Mucosa of gallbladder (tissue), 1 donor: ENCODE measurements around the gene ADAM19. TPM values are rescaled to one million over a fixed set of nuclear protein-coding genes. Genes with fewer than 3 reads are reported as not detected.
"Not testable (repeated sequence)": the region's sequence is repeated elsewhere in the genome, so short reads cannot be mapped to it uniquely, and the experiment has no call there.

Source experiments
- DNase-seq: peaks from one replicate; pipeline ENCODE4 v3.0.0-alpha.2; 2020; ENCODE audit warnings: low spot score
- total RNA-seq: library from RNA; stranded (reverse); gene quantifications from one replicate; pipeline ENCODE4 v1.2.1, GENCODE V29; 2021
- donor health status: DM: no; HTN: no; CAD: no.

ADAM19 gene
- total RNA-seq, 1 donor from 2014 or later = 22.1 TPM

GRCh38 chr5:157486861-157487260, 88.7 kb downstream of the ADAM19 start:
- no peak for DNase-seq

- no peak for DNase-seq
Observed at GRCh38 chr5:157486221-157486681, 89.3 kb downstream of the ADAM19 start.

DNA sequence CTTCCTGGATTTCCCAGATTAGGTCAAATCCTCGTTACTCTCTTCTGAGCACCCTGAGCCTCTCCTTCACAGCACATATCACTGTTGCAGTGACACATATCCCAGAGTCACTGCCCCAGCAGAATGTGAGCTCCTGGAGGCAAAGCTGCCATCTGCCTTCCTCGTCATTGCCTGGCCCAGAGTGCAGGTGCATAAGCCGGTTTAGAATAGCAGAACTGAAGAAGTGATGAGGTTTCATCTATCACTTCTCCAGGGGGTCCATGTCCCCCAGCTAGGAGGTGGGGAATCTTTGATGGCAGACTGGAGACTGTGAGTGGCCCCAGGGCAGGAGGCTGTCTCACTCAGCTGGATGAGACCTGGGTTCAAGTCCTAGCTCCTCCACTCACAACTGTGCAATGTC, 89.8 kb downstream of the ADAM19 start:
- DNase-seq = no peak

DNA sequence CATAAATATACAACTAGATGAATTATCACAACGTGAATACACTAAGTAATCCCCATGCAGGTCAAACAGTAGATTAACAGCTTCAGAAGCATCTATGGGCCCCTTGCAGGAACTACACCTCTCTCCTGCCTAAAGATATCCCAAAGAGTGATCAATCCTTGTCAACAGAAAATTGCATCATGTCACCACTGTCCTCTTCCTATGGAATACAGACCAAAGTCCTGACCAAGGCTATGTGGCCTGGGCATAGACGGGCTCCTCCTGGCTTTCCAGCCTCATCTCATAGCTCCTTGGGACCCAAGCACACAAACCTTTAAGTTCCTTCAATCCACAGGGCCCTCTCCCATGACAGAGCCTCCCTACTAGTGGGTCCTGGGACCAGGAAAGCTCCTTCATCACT, 90.2 kb downstream of the ADAM19 start:
- DNase-seq = no peak

DNA sequence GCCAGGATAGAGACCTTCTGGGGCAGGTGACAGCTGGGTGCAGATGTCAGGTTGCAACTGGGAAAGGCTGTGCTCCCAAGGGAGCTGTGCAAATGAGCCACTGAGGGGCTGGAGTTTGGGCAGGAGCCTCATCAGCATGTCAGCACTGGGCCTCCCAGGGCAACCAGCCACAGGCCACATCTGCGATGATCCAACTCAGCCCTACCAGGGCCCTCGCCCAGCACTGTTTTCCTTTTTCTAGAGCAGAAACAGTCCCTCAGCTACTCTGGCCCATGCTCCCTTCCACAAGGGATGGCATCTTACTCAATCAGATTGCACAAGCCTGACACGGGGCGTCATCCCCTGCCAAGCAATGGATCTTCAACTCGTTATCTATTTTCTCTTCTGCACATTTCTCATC, 90.8 kb downstream of the ADAM19 start:
- no peak for DNase-seq

DNA sequence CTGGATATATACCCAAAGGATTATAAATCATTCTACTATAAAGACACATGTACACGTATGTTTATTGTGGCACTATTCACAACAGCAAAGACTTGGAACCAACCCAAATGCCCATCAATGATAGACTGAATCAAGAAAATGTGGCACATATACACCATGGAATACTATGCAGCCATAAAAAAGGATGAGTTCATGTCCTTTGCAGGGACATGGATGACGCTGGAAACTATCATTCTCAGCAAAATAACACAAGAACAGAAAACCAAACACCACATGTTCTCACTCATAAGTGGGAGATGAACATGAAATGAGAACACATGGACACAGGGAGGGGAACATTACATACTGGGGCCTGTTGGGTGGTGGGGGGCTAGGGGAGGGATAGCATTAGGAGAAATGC, 92.9 kb downstream of the ADAM19 start:
- DNase-seq = not testable (repeated sequence)

- DNase-seq = no peak
Observed at GRCh38 chr5:157481666-157482065, 93.9 kb downstream of the ADAM19 start.

- no peak for DNase-seq
Observed at GRCh38 chr5:157481265-157481664, 94.3 kb downstream of the ADAM19 start.

DNA sequence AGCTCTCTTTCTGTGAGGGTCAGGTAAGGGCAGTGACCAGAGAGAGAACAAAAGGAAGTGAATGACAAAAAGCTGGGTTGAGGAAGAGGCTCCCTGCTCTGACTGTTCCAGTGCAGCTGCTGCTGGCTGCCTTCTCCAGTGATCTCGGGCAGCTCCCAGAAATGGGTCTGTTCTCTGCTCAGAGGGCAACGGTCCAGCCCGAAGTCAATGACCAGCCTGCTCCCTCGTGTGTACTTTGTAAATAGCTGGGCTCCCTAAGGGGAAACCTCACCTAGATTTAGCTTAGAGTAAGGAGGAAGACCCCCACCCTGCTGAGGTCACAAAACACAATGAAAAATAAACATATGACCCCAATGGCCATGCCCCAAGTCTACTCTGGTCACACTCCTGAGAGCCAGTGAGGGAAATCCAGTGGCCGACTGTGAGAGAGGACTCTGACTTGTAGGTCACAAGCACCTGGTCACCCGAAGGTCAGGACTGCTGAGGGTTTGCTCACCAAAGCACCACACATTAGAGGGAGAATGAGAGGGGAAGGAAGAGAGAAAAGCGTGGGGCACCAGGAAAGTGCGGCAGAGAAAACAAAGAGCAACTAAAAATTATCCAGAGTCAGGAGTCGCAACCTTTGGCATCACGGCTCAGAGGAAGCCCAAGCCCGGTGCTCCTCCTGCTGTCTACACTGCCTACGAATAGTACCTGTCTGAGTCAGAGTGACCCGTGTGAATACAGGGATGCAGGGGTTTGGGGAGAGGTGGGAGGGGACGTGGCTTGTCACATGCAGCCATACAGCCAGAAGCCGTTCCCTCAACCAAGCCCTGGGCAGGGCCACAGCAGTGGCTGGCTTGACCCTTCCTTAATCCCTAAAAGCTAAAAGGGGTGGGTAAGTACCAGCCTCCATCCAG, 95.7 kb downstream of the ADAM19 start:
- no peak for DNase-seq

DNA sequence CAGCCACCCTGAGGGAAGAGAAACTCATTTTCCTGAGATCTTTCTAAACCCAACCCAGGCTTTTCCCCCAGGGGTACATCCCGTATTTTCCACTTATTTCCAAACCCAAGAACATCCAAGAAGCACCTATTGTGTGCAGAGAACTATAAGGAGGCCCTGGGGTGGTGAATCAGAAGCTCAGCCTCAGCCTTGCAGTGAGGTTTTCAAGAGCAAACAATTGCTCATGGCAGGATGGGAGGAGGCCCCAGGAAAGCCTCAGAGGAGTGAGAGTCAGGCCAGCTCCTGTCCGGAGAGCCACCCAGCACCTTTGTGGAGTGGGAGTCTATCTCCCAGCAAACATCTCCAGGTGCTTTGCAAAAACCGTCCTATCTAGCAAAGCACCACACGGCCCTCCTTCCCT, 96.4 kb downstream of the ADAM19 start:
- no peak for DNase-seq

DNA sequence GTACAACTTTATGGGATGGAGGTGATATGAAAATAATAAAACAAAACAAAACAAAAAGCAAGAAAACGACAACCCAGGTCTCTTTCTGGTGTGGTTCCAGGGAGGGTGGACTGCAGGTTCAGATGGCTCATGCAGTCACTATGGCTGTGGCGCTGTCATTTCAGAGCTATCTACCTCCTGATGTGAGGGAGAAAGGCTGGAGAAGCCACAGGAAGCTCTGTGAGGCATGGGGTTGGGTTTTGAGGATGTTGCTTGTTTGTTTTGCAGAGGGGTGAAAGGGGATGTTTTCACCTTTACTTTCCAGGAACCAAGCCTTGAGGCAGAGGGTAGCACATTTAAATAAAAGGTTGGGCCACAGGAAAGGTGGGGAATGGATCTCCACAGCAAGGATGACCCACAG, 96.8 kb downstream of the ADAM19 start:
- DNase-seq = no peak

- no peak for DNase-seq
Observed at GRCh38 chr5:157477814-157478494, 97.6 kb downstream of the ADAM19 start.

- peak; percentile 50 for DNase-seq
Observed at GRCh38 chr5:157476702-157477408, 98.7 kb downstream of the ADAM19 start.

DNA sequence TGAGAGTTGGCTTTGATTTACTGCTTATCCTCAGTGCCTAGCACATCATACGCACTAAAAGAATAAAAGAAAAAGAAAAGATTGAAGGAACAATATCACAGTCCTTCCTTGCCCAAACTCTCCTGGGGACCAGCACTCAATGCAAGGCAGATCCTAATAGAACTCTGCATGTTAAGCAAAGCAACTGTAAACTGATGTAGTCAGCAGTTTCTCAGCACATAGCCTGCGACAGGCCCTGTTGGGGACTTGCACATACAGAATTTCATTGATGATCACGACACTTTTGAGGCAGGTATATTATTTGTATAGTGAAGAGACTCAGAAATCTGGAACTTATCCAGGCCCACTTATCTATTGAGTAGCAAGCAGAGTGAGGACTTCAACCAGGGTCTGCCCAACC, 100.1 kb downstream of the ADAM19 start:
- DNase-seq = no peak

DNA sequence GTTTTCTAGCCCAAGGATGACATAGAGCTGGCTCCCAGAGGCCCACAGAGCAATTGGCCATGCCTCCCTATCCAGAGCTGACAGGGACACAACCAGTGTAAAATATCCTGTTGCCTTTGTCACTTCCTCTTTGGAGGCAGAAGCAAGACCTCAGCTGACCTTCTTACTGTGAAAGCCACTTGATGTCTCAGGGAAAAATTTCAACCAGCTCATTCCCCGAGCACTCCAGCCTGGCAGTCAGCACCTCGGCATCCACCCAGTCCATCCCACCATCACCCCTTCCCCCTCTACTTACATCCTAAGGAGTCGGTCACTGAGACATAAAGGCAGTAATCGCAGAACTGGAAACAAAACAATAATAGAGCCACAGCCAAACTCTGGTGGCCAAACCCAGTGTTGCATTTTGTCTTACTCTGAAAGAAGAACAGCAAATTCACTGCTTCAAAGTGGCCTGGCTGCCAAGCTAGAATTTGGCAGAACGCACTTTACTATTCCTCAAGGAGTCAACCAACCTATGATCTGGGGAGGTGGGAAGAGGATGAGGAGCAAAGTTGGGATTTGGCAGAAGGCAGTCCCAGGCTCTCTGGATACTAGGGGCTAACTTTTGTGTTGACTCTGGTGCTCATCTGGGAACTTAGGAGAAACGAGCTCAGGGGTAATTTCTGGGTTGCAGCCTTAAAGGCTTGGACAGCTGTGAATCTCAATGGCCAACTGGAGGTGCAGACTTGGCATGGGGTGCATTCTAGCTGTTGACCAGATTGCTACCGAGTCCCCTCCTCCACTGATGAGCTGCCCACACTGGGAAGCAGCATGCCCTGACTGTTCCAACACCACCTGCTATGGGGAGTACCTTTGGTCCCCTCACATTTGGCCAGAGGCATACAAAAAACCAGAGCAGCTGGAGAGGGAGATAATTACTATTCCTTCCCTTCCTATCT, 101.9 kb downstream of the ADAM19 start:
- no peak for DNase-seq

GRCh38 chr5:157471709-157472108, 103.9 kb downstream of the ADAM19 start:
- DNase-seq = no peak

DNA sequence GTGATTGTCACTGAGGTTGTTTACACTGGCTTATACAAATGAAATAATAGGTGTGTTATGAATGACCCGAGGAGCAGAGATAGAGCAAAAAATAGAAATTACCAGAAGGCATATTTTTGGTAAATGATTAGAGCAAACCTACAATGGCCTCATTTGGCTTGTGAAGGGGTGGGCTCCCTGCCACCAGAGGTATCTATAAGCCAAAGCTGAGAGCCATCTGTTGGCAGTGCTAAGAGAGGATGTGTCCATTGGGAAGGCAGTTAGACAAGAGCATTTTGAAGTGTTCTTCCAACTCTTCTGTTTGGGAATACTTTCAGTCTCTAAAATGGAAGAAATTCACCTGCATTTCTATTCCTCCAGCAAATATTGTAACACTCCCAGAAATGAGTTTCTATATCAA, 104.9 kb downstream of the ADAM19 start:
- DNase-seq = no peak

DNA sequence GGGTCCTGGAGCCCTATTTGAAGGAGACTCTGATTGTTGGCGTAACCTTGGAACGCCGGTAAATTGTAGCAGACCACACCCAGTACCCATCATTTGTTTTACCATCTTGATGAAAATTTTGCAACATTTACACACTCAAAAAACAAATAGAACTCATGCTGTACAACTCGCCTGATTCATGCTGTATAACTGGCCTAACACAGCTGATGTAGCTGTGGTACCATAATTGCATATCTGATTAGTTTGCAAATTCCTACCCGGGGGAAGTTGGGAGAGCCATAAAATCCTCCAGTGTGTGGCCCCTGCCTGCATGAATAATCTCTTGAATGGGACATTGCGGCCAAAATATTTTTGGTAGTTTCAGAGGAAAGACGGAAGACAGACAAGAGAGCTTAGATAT, 105.9 kb downstream of the ADAM19 start:
- DNase-seq = no peak

DNA sequence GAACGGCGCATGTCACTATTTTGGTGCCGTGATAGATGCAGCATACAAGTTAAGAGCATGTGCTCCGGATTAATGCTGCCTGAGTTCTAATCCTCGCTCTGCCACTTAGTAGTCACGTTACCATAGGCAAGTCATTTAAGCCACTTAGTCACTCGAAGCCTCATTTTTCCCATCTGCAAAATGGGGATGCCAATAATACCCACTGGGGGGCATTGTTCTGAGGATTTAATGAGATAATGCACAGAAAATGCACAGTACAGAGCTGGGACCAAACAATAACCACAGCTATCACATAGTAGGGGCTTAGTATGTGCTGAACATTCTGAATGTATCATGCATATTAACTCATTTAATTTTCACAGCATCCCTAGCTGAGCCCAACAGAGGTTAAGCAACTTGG, 106.5 kb downstream of the ADAM19 start:
- DNase-seq = no peak

GRCh38 chr5:157468293-157468965, 107.1 kb downstream of the ADAM19 start:
- DNase-seq = no peak
